Right atrium auricular region (tissue), 2 donors: ENCODE measurements around the gene ZNF805. TPM values are rescaled to one million over a fixed set of nuclear protein-coding genes. Genes with fewer than 3 reads are reported as not detected.
A peak's percentile ranks its signal among the peaks of the same experiment; 100 is the strongest.

ENCODE experiments used
- DNase-seq: peaks from one replicate; pipeline ENCODE4 v3.0.0-alpha.2; 2019; ENCODE audit warnings: low spot score
- H3K27ac ChIP-seq, 2 donors: fragments of 200-600 bp; sonication (generic); 1 replicate in 1 of 2; 2 replicates in 1 of 2; pipeline ENCODE4 v1.5.1; 2016 to 2019
- H3K27me3 ChIP-seq, 2 donors: fragments of 200-600 bp; sonication (generic); one replicate each; pipeline versions ENCODE4 v1.5.1 to v1.6.0; 2017 to 2019
- H3K36me3 ChIP-seq: fragments of 200-600 bp; sonication (generic); one replicate; pipeline ENCODE4 v1.5.1; 2016
- H3K4me1 ChIP-seq, 2 donors: fragments of 200-600 bp; sonication (generic); one replicate each; pipeline versions ENCODE4 v1.5.1 to v1.6.0; 2017 to 2019
- H3K4me3 ChIP-seq, 2 donors: fragments of 200-600 bp; sonication (generic); 1 replicate in 1 of 2; 2 replicates in 1 of 2; pipeline ENCODE4 v1.5.1; 2017 to 2019; ENCODE audit warnings: mild to moderate bottlenecking in 1 of 2, moderate library complexity in 1 of 2
- H3K9me3 ChIP-seq, 2 donors: fragments of 200-600 bp; sonication (generic); one replicate each; pipeline ENCODE4 v1.5.1; 2019
- total RNA-seq, 2 donors: library from RNA; depleted of rRNA; stranded (reverse); fragments of >200 nt; gene quantifications; one replicate each; pipeline ENCODE4 v1.1.0, GENCODE V29; 2016
- TF ChIP-seq, protein P1 (sequence below), 2 donors: fragments of 200-600 bp; sonication (generic); IDR thresholded peaks; one replicate each; pipeline ENCODE4 v1.5.1; 2019; ENCODE audit warnings: antibody characterized with exemption in 2 of 2

Gene ZNF805
- total RNA-seq, 2 donors from 2014 or later, result 11.6 to 12.2 TPM

DNA sequence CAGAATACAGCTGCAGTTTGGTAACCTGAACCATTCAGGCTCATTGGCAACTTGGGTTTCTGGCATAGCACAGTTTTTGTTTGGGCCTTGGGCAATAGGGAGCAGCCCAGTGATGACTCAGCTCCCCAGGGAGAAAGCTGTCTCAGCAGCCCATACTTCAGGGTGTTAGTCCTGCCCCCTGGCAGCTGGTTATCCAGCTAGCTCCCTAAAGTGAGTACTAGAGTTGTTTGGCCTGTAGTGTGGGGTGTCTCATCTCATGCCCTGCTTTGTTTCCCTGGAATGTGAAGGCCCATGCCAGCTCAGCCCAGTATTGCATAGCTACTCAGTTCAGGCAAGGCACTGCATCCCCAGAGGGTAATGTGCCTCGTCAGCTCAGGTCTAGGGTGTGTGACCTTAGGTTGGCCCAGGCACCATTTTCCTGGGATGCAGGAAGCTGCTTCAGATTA is 61.6 kb downstream of the ZNF805 start:
- TF ChIP-seq, protein P1, sequence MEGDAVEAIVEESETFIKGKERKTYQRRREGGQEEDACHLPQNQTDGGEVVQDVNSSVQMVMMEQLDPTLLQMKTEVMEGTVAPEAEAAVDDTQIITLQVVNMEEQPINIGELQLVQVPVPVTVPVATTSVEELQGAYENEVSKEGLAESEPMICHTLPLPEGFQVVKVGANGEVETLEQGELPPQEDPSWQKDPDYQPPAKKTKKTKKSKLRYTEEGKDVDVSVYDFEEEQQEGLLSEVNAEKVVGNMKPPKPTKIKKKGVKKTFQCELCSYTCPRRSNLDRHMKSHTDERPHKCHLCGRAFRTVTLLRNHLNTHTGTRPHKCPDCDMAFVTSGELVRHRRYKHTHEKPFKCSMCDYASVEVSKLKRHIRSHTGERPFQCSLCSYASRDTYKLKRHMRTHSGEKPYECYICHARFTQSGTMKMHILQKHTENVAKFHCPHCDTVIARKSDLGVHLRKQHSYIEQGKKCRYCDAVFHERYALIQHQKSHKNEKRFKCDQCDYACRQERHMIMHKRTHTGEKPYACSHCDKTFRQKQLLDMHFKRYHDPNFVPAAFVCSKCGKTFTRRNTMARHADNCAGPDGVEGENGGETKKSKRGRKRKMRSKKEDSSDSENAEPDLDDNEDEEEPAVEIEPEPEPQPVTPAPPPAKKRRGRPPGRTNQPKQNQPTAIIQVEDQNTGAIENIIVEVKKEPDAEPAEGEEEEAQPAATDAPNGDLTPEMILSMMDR (IDR thresholded peaks at IDR 0.05), result no peak
- Histone ChIP-seq H3K27ac (peak overlapping the region in 1 of 2 donors; percentile 37), H3K4me1 (peaks cover 0 to 12% of the 10 kb centered on the region in 2 donors), H3K36me3 (peaks cover 23% of the 10 kb centered on the region), H3K27me3 (no peaks in the 10 kb centered on the region), H3K4me3 (no peak overlapping the region), H3K9me3 (no peaks in the 10 kb centered on the region)
- DNase-seq, result no peak

DNA sequence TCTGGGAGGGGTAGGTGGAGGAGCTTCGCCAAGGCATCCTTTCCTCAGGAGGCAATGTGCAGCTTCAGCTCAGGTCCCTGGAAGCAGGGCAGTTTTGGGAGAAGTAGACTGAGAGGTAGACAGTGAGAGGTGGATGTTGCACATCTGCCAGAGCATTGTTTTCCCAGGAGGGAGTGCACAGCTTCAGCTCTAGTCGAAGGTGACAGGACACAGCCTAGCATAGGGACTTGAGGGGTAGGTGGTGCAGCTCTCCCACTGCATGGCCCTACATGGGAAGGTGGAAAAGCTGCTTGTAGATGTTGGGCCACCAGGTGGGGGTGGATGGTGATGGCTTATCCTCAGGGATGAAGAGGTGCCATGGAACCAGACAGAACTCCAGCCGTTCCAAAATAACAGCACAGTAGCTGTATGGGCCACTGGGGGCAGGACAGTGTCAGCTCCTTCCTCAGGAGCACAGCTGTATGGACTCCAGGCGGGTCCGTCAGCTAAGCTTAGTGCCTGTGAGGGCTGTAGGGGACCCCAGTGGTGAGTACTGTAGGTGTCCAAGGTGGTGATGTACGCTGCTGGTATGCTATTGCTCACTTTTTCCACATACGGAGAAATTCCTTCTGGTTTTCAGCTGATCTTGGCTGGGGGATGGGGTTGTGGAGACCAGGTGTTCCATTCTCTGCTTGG is 62.4 kb downstream of the ZNF805 start:
- H3K4me3 ChIP-seq, result no peak overlapping the region
- H3K36me3 ChIP-seq, result peaks cover 23% of the 10 kb centered on the region
- no peak overlapping the region for H3K27ac ChIP-seq
- H3K27me3 ChIP-seq, result no peaks in the 10 kb centered on the region
- TF ChIP-seq, protein P1 (IDR thresholded peaks at IDR 0.05), result no peak
- H3K9me3 ChIP-seq, result no peaks in the 10 kb centered on the region
- DNase-seq, result no peak
- peaks cover 0 to 12% of the 10 kb centered on the region in 2 donors for H3K4me1 ChIP-seq

Other genes with a start within 250 kb of the ZNF805 start
- not detected for gene USP29, start 120.6 kb upstream of the ZNF805 start, total RNA-seq
- gene ZIM3, start 95.4 kb upstream of the ZNF805 start, total RNA-seq, result not detected
- not detected for gene DUXA, start 73.1 kb upstream of the ZNF805 start, total RNA-seq
- gene ZNF264, start 49.1 kb upstream of the ZNF805 start, total RNA-seq, result 10 to 100 TPM; 11.5 to 23.2 TPM
- gene AURKC, start 9.6 kb upstream of the ZNF805 start, total RNA-seq, result under 1 TPM; 0.41 to 0.71 TPM
- 10 to 100 TPM; 34.7 to 38.3 TPM for gene ZNF460, start 39.9 kb downstream of the ZNF805 start, total RNA-seq
- 1 to 10 TPM; 6.0 to 7.8 TPM for gene ZNF543, start 79.8 kb downstream of the ZNF805 start, total RNA-seq
- 1 to 10 TPM; 6.6 to 8.2 TPM for gene ZNF304, start 110.6 kb downstream of the ZNF805 start, total RNA-seq
- gene TRAPPC2B, start 122.9 kb downstream of the ZNF805 start, total RNA-seq, result 10 to 100 TPM; 16.2 to 23.1 TPM
- gene ZNF547, start 122.9 kb downstream of the ZNF805 start, total RNA-seq, result 1 to 10 TPM; 2.4 to 3.5 TPM
- 10 to 100 TPM; 11.1 to 18.3 TPM for gene ZNF548, start 149.2 kb downstream of the ZNF805 start, total RNA-seq
- gene ZNF17, start 170.5 kb downstream of the ZNF805 start, total RNA-seq, result 1 to 10 TPM; 5.6 to 8.4 TPM
- gene ZNF749, start 194.7 kb downstream of the ZNF805 start, total RNA-seq, result 1 to 10 TPM; 1.1 to 3.5 TPM
- gene VN1R1, start 216.5 kb downstream of the ZNF805 start, total RNA-seq, result 1 to 10 TPM; 2.0 to 2.9 TPM
- gene ZNF772, start 236.9 kb downstream of the ZNF805 start, total RNA-seq, result 10 to 100 TPM; 14.9 to 17.3 TPM
- 1 to 10 TPM; 4.9 to 7.2 TPM for gene ZNF419, start 247.1 kb downstream of the ZNF805 start, total RNA-seq